NCI-H446 treated with DMSO at 0.1 percent for 48 hours (cell line): ENCODE measurements around the gene ITM2C.

Source experiments
- DNase-seq: peaks from one replicate; lab custom pipeline; 2025; lab: John Stamatoyannopoulos, UW

The ITM2C gene

DNA sequence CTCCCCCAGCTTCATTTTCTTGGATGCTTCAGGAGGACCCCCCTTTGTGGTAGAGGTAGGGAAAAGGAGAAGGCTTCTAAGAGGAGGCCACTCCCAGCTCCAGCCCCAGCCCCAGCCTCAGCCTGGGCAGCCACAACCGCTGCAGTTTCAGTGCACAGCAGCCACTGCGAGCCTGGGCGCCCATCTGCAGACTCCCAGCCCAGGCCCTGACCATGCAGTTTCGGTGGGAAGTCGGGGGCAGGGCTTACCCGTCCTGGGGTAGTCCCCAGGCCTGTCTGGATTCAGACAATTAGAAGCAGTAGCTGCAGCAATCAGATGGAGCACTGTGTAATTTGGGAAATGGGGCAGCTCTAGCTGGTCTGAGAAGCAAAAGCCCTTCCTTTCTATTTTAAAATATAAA, 28.6 kb downstream of the ITM2C start:
- no peak for DNase-seq

GRCh38 chr2:230893841-230894781, 29.4 kb downstream of the ITM2C start:
- DNase-seq, result no peak

- DNase-seq, result no peak
Measured at GRCh38 chr2:230895536-230896345, 31.0 kb downstream of the ITM2C start.

DNA sequence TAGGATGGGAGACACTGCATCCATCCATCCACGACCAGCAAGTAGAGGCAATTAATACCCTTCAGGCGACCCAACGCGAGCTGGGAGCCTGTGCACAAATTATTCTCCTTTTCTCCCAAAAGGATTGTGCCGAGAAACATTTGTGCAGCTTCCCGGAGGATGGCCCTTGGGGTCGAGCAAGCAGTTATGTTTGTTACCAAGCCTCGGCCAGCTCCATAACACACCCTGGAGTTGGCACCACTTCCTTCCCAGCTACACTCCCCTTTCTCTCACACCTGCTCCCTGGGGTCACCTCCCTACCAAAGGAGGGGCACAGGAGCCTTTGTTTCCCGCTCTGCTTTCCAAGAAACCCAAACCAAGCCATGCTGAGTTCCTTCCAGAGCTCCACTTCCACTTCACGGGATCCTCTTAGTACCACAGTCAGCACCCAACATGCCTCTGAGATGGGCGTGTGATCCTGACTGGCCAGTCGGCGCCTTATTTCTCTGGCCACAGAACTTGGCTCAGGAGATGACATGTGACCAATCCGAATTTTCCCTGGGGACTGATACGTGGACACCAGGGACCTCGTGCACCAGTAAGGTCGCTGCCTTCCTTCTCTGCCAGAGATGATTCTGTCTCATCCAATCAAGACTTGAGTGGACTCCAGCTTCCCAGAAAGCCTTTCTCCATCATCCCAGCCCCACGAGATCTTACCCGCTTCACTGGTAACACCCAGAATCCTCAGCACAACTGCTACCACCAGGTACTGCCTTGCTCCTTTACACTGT, 31.8 kb downstream of the ITM2C start:
- no peak for DNase-seq

GRCh38 chr2:230898016-230898712, 33.4 kb downstream of the ITM2C start:
- DNase-seq, result no peak

DNA sequence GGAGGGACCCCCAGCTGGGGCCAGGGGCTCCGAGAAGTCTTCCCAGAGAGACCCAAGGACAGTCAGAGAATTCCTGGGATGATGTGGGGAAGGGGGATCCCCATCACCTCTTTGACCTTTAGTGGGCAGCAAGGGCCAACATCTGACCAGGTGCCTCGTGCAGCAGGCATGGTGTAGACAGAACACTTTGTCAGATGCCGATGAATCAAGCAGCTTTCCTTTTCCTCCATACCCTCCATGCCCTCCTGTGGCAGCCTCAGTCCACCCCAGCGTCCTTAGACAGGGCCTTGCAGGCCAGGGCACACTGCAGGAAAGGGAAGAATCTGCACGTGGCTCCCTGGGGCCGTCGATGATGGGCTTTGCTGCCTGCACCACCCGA, 34.0 kb downstream of the ITM2C start:
- no peak for DNase-seq

DNA sequence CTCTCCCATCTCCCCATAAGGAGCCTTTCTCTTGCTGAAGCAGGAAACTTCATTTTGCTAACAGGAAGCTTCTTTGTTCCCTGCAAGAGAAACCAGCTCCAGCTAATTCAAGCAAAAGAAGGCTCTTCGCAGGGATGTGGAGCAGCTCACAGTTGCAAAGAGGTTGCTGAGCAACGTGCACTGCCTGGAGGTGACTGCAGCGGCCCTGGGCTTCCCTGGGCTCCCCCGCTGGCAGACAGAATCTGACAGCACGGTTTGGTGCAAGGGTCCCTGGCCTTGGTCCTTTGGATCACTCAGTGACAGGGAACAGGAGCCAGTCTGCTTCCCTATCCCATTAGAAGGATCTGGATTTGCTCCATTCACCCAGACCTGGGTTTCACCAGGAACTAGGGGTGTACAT, 34.5 kb downstream of the ITM2C start:
- no peak for DNase-seq

DNA sequence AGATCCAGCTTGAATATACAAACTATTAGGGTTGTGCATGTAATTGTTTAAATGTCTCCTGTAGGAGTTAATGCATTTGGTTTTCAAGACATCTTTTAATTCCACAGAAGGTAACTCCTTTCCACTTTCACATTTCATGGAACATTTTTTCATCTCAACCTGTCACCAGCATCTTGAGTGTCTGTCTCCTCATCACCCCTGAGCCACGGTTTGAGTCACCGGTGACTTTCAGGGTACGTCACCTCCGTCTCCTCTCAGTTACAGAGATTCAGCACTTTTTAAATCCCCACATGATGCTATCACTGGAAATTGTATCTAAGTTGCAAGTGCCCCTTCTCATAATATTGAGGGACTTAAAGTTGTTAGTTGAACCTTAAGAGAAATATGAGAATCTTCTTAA, 35.0 kb downstream of the ITM2C start:
- DNase-seq, result no peak

DNA sequence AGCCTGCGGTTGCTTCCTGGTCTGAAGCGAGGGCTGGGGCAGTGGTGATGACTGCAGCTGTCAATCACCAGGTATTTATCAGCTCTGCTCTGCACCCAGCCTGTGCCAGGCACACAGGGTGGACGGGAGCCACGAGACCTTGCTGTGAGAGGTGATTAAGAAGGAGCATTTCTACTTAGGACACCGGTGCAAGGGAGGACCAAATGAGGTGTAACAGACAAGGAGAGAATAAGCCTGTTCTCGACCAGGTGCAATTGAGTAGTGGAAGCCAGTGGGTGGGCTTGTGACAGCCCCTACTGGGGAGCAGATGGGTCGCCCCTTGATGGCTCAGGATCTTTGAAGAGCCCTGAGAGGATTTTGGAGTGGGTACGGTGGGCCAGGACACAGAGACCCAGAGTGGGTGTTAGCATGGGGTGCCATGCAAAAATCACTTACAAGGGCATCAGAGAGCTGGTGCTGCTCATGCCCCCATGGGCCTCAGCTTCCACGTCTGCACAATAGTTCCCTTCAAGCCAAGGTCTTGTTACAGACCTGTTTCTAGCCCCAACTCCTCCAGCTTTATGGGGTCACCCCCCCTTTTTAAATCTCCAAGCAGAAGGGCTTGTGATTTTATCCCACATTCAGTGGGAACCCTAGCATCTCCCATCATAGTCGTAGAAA, 35.7 kb downstream of the ITM2C start:
- DNase-seq, result no peak

- DNase-seq, result no peak
Measured at GRCh38 chr2:230901006-230901405, 36.3 kb downstream of the ITM2C start.

DNA sequence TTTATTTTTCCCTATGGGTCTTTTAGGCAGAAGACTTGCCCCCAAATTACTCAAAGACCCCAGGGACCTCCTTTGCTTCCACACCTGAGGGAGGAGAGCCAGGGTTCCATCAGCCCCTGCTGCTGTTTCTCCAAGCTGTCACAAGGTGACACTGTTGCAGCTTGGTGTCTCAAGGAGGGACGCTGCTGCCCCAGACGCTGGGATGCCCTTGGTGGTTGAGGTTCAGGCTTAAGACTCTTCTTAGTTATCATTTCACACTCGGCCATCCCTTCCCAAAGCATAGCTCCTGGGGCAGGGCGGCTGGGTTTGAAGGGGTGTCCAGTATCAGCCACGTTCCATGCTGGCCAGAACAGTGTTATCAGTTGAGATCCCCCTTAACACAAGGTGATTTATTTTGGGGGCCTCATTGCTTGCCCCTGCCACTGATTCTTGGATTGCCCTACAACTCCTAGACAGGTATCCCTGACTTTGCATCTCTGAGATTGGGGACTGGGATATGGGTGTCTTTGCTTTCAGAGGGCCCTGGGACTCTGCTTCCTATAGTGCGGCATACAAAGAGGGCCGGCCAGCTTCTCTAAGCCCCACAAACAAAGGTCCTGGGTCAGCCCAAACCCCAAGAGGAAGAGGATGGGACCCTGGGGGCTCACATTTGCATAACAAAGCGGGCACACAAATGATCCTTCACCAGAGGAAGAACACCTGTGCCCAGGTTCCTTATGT, 37.6 kb downstream of the ITM2C start:
- DNase-seq, result no peak

- DNase-seq, result no peak
Measured at GRCh38 chr2:230903231-230904150, 38.7 kb downstream of the ITM2C start.

- no peak for DNase-seq
Measured at GRCh38 chr2:230904856-230905447, 40.2 kb downstream of the ITM2C start.

DNA sequence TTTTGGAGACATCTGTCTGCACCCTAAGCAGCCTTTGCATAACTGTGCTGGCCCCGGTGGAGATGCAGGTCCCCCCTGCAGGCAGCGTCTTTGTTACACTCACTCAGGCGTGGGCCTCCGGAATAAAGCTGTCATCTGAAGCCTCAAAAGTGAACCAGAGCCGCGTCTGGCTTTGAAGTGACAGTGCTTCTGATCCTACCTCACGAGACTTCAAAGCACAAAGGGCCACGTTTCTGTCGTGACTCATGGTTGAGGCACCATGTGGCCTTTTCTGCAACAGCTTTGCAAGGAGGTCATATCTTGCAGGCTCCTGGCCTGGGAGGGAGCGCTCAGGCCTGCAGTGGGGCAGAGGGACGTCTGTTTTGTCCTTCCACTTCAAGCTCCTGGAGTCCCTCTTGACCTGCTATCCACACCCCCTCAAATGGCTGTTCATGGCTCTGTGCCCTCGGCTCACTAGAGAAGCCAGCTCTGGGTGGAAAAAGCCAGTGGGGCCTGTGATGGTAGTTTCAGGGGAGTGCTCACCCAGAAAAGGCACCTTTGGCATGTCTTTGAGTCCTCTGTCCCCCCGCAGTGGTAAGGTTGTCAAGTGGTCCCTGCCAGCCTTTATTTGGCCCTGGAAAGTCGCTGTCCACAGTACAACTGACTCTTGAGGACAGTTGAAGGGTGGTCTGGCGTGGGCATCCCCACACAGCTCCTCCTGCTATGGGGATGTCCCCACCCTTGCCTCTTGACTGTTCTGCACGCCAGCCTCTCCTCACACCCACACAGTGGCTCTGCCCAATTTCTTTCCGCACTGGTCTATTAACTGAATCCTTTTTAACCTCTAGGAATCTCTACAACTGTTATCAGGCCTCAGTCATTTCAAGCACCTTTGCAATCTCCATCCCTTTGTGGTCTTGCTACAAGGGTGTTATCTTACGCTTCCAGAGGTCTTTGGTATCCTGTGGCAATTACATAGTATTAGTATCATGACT, 41.0 kb downstream of the ITM2C start:
- DNase-seq, result no peak

GRCh38 chr2:230906471-230907230, 41.9 kb downstream of the ITM2C start:
- DNase-seq, result no peak

GRCh38 chr2:230907361-230908091, 42.8 kb downstream of the ITM2C start:
- DNase-seq, result no peak
